Urinary bladder (tissue), 4 donors: ENCODE results near the gene AK6. TPM values are rescaled to one million over a fixed set of nuclear protein-coding genes. Genes with fewer than 3 reads are reported as not detected.

ENCODE experiments used
- DNase-seq: peaks from one replicate; pipeline ENCODE4 v3.0.0-alpha.2; 2015; ENCODE audit errors: extremely low spot score
- H3K27ac ChIP-seq: one replicate; pipeline ENCODE4 v1.5.1; 2013; ENCODE audit warnings: low read depth, mild to moderate bottlenecking, moderate library complexity
- H3K36me3 ChIP-seq: one replicate; pipeline ENCODE4 v1.6.1; 2013; ENCODE audit warnings: mild to moderate bottlenecking, moderate library complexity; ENCODE audit not compliant: insufficient read depth
- H3K4me1 ChIP-seq: one replicate; pipeline ENCODE4 v1.6.1; 2013; ENCODE audit warnings: mild to moderate bottlenecking, moderate library complexity; ENCODE audit not compliant: insufficient read depth
- H3K4me3 ChIP-seq: one replicate; pipeline ENCODE4 v1.5.1; 2013; ENCODE audit warnings: low read depth, low read length
- WGBS: extraction: QIAGEN DNeasy Blood & Tissue Kit; methylation state at CpG from one replicate; pipeline ENCODE4 v1.1.7; 2013; 5-methylcytosine and 5-hydroxymethylcytosine counted together
- polyA plus RNA-seq: library from polyadenylated mRNA; stranded (reverse); fragments of 200-250 nt; gene quantifications from one replicate; pipeline ENCODE4 v1.2.3, GENCODE V29; 2013
- total RNA-seq: library from RNA; depleted of rRNA; stranded (reverse); fragments of >200 nt; gene quantifications from one replicate; pipeline ENCODE4 v1.2.3, GENCODE V29; 2014
- donor health status: healthy with polysubstance abuse.
- donor health status: healthy.

AK6 gene
- total and polyA plus RNA-seq, 2 donors = 42.0 to 46.1 TPM

DNA sequence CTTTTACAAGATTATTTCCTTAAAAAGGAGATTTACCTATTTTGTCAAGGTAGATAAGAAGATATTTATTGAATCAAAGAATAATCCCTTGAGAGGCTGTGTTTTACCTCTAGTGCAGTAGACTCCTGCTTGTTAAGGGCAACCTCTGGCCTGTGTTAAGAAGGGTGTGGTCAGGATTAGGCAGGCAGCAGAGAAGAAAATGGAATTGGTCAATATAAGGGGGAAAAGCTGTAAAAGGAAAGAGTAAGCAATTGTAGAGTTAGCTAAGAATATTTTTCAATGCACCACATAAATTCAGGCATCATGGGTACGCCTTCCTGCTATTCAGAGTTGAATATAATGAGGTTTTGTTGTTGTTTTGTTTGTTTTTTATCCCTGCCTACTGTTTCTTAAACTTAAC lies 43.0 kb downstream of the AK6 start:
- Histone ChIP-seq H3K36me3 (no peaks in the 10 kb centered on the region), H3K4me3 (no peak overlapping the region), H3K4me1 (no peaks in the 10 kb centered on the region), H3K27ac (no peak overlapping the region)
- 95% methylated on average over 1 of the region's 1 CpG for WGBS
- no peak for DNase-seq

GRCh38 chr5:69317391-69317790 lies 51.9 kb downstream of the AK6 start:
- H3K4me3 ChIP-seq = no peak overlapping the region

DNA sequence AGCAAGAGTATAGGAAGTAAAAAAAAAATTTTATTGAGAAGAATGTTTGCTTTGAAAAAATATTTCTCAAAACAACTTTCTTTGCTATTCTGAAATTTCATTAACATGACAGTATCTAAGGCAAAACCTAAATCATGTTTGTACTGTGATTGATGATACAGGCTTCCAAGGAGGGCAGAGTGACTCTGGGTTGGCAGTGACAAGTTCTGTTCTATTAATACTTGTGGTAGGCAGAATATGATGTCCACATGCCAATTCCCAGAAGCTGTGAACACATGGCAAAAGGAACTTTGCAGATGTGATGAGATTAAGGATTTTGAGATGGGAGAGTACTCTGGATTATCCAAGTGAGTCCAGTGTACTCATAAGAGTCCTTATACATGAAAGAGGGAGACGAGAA lies 53.3 kb downstream of the AK6 start:
- no peaks in the 10 kb centered on the region for H3K4me1 ChIP-seq
- H3K4me3 ChIP-seq = no peak overlapping the region
- H3K36me3 ChIP-seq = peaks cover 7% of the 10 kb centered on the region
- no peak overlapping the region for H3K27ac ChIP-seq
- DNase-seq = no peak
- 92% methylated on average over 1 of the region's 1 CpG for WGBS

More at GRCh38 chr5:69317391-69317790, 51.9 kb downstream of the AK6 start:
- WGBS = 70% methylated on average over 4 of the region's 4 CpGs
- DNase-seq = no peak
- Histone ChIP-seq H3K27ac (no peak overlapping the region), H3K4me1 (no peaks in the 10 kb centered on the region), H3K36me3 (peaks cover 7% of the 10 kb centered on the region)

DNA sequence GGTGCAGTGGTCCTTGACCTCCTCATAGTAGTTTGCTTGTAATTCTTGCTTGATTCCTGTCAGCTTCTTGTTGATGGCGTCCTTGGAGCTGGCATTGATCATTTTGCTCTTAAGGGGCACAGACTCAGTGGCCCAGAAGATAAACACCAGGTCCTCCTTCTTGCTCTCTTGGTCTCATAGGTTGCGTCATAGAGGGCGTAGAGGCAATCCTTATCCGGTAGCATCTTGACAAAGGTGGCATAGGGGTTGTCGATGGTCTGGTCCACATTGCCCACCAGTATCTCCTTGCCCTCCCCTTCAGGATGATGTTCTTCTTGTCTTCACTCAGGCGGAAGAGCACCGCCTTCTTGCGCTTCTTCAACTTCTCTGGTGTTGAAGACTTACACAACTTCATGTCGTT lies 55.9 kb downstream of the AK6 start:
- 96% methylated on average over 9 of the region's 9 CpGs for WGBS
- no peak overlapping the region for H3K27ac ChIP-seq
- no peak for DNase-seq
- H3K4me3 ChIP-seq = no peak overlapping the region
- H3K4me1 ChIP-seq = no peaks in the 10 kb centered on the region
- peaks cover 7% of the 10 kb centered on the region for H3K36me3 ChIP-seq

DNA sequence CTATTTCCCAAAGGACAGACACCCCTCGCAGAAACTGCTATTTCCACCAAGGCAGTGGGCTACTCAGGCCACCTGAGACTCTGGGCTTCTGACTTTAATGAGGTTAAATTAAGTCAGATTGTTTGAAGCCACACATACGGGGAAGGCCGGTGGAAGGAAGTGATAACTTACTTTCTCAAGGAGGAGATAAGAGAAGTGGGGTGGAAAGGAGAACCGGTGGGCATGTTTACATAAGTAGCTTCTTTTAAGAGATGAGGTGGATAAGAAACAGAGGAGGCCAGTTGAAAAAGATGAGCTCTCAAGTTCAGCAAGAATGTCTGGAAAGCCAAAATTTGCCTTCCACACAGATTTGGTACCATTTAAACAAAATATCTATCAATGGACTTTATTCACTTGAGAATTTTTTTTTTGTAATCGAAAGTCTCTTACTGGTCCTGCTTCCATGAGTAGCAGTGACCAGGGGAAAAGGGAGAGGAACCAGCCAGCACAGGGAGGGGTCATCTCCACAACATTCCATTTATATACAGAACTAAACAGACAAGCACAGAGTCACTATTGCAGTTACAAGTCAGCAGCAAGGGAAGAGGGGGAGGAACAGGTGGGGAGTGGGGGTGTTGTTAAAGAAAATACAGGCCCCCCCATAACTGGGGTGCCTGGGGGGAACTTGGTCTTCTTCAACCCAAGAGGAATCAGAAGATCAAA lies 56.7 kb downstream of the AK6 start:
- H3K4me3 ChIP-seq = no peak overlapping the region
- H3K36me3 ChIP-seq = peaks cover 7% of the 10 kb centered on the region
- no peaks in the 10 kb centered on the region for H3K4me1 ChIP-seq
- 63% methylated on average over 5 of the region's 5 CpGs for WGBS
- DNase-seq = no peak
- no peak overlapping the region for H3K27ac ChIP-seq

GRCh38 chr5:69309380-69309779 lies 59.9 kb downstream of the AK6 start:
- no peak overlapping the region for H3K4me3 ChIP-seq
- H3K4me1 ChIP-seq = no peaks in the 10 kb centered on the region
- WGBS = 97% methylated on average over 5 of the region's 5 CpGs
- no peak overlapping the region for H3K27ac ChIP-seq
- no peak for DNase-seq
- peaks cover 5% of the 10 kb centered on the region for H3K36me3 ChIP-seq

GRCh38 chr5:69308046-69308553 lies 61.2 kb downstream of the AK6 start:
- Histone ChIP-seq H3K4me1 (no peaks in the 10 kb centered on the region), H3K36me3 (peaks cover 2% of the 10 kb centered on the region), H3K4me3 (no peak overlapping the region), H3K27ac (no peak overlapping the region)
- no peak for DNase-seq
- 70% methylated on average over 3 of the region's 3 CpGs for WGBS

- H3K4me1 ChIP-seq = no peaks in the 10 kb centered on the region
- DNase-seq = no peak
- H3K4me3 ChIP-seq = no peak overlapping the region
- H3K27ac ChIP-seq = no peak overlapping the region
- 86% methylated on average over 8 of the region's 8 CpGs for WGBS
- H3K36me3 ChIP-seq = peaks cover 2% of the 10 kb centered on the region
These were observed 63.8 kb downstream of the AK6 start for GRCh38 chr5:69305512-69305911.

Other genes starting within 250 kb of the AK6 start
- gene CCNB1, start 202.4 kb downstream of the AK6 start, total RNA-seq = 41.9 TPM
- 4.6 TPM for gene CCNB1, start 202.4 kb downstream of the AK6 start, polyA plus RNA-seq
- gene CENPH, start 179.9 kb downstream of the AK6 start, total RNA-seq = 20.5 TPM
- 3.9 TPM for gene CENPH, start 179.9 kb downstream of the AK6 start, polyA plus RNA-seq
- gene CDK7, start 134.6 kb downstream of the AK6 start, total RNA-seq = 31.2 TPM
- 17.3 TPM for gene CDK7, start 134.6 kb downstream of the AK6 start, polyA plus RNA-seq
- 9.1 TPM for gene CCDC125, start 36.7 kb downstream of the AK6 start, total RNA-seq
- gene CCDC125, start 36.7 kb downstream of the AK6 start, polyA plus RNA-seq = 2.0 TPM
- gene TAF9, start within 50 bp of the AK6 start, total RNA-seq = 44.1 TPM
- 43.9 TPM for gene TAF9, start within 50 bp of the AK6 start, polyA plus RNA-seq
- gene RAD17, start 298 bp upstream of the AK6 start, total RNA-seq = 44.6 TPM
- 13.8 TPM for gene RAD17, start 298 bp upstream of the AK6 start, polyA plus RNA-seq
- 5.9 TPM for gene MARVELD2, start 45.6 kb upstream of the AK6 start, total RNA-seq
- 1.4 TPM for gene MARVELD2, start 45.6 kb upstream of the AK6 start, polyA plus RNA-seq
- 18.2 TPM for gene OCLN, start 123.3 kb upstream of the AK6 start, total RNA-seq
- gene OCLN, start 123.3 kb upstream of the AK6 start, polyA plus RNA-seq = 3.0 TPM
- gene GTF2H2C, start 190.7 kb upstream of the AK6 start, total RNA-seq = 77.7 TPM
- gene GTF2H2C, start 190.7 kb upstream of the AK6 start, polyA plus RNA-seq = 16.9 TPM